Measurements from ENCODE around the gene MDK.

- TF ChIP-seq CTCF (IDR thresholded peaks at IDR 0.05) (no peak), EZH2 (IDR thresholded peaks at IDR 0.05) (no peak)
These were observed 16.7 kb upstream of the MDK start for GRCh38 chr11:46364791-46365190.
